Stimulated activated CD8-positive, alpha-beta memory T cell treated with anti-CD3 and anti-CD28 coated beads, Interleukin-7, amount 100 ng/mL, for 1 hour (primary cell): ENCODE results near the gene TAF1C.
A peak's percentile ranks its signal among the peaks of the same experiment; 100 is the strongest.

Source experiments
- DNase-seq, 2 donors: peaks; one replicate each; pipeline ENCODE4 v3.0.0-alpha.2; 2020; ENCODE audit warnings: low read depth in 2 of 2

TAF1C gene

GRCh38 chr16:84159800-84160199 is 27.1 kb downstream of the TAF1C start:
- no peak for DNase-seq

- DNase-seq = no peak
These were observed 27.9 kb downstream of the TAF1C start for GRCh38 chr16:84159007-84159406.

- no peak for DNase-seq
These were observed 30.5 kb downstream of the TAF1C start for GRCh38 chr16:84156342-84156784.

- DNase-seq = no peak
These were observed 31.1 kb downstream of the TAF1C start for GRCh38 chr16:84155771-84156170.

- DNase-seq = no peak
These were observed 31.6 kb downstream of the TAF1C start for GRCh38 chr16:84155226-84155625.

- no peak for DNase-seq
These were observed 33.1 kb downstream of the TAF1C start for GRCh38 chr16:84153660-84154214.

- DNase-seq = no peak
These were observed 35.9 kb downstream of the TAF1C start for GRCh38 chr16:84150926-84151325.

- peak; percentile 89 to 92 for DNase-seq
These were observed 41.8 kb downstream of the TAF1C start, which contains the start of the genes DNAAF1 and HSDL1 for GRCh38 chr16:84144859-84145639. Gene DNAAF1, plus strand, starts transcription at chr16:84145308. Its CDS starts 133 bp downstream, at chr16:84145441. Gene HSDL1, minus strand, starts transcription at chr16:84145177. Its CDS starts 13,856 bp downstream, at chr16:84131321.

- DNase-seq = no peak
These were observed 42.5 kb downstream of the TAF1C start for GRCh38 chr16:84144209-84144858.

- no peak for DNase-seq
These were observed 43.1 kb downstream of the TAF1C start for GRCh38 chr16:84143784-84144199.

GRCh38 chr16:84143081-84143480 is 43.8 kb downstream of the TAF1C start:
- DNase-seq = no peak

- DNase-seq = no peak
These were observed 45.6 kb downstream of the TAF1C start for GRCh38 chr16:84141143-84141670.

- no peak for DNase-seq
These were observed 47.1 kb downstream of the TAF1C start for GRCh38 chr16:84139628-84140258.

- DNase-seq = no peak
These were observed 47.8 kb downstream of the TAF1C start for GRCh38 chr16:84138824-84139627.

GRCh38 chr16:84138500-84138823 is 48.4 kb downstream of the TAF1C start:
- no peak for DNase-seq

- DNase-seq = no peak
These were observed 49.0 kb downstream of the TAF1C start for GRCh38 chr16:84137769-84138357.

- no peak for DNase-seq
These were observed 49.6 kb downstream of the TAF1C start for GRCh38 chr16:84137287-84137686.

GRCh38 chr16:84136331-84137125 is 50.3 kb downstream of the TAF1C start:
- no peak for DNase-seq

- DNase-seq = no peak
These were observed 54.2 kb downstream of the TAF1C start for GRCh38 chr16:84132527-84133285.
